Mucosa of descending colon (tissue), 3 donors: Measurements from ENCODE around the gene SMG6. TPM values are rescaled to one million over a fixed set of nuclear protein-coding genes. Genes with fewer than 3 reads are reported as not detected.

ENCODE experiments used
- ATAC-seq: fragments of 200-7000 bp; cut with Tn5 transposase; one replicate; pipeline ENCODE4 v1.9.1; 2020; ENCODE audit warnings: mild to moderate bottlenecking, moderate library complexity
- DNase-seq, 3 donors: peaks; one replicate each; pipeline ENCODE4 v3.0.0-alpha.2; 2020
- H3K36me3 ChIP-seq: fragments of 200-600 bp; one replicate; pipeline ENCODE4 v1.8.0; 2021; ENCODE audit warnings: low read depth, mild to moderate bottlenecking
- H3K4me1 ChIP-seq: fragments of 200-600 bp; one replicate; pipeline ENCODE4 v1.8.0; 2021; ENCODE audit warnings: low read depth, mild to moderate bottlenecking
- H3K4me3 ChIP-seq: fragments of 200-600 bp; one replicate; pipeline ENCODE4 v1.8.0; 2021; ENCODE audit warnings: mild to moderate bottlenecking
- H3K9me3 ChIP-seq: fragments of 200-600 bp; one replicate; pipeline ENCODE4 v1.8.0; 2021; ENCODE audit warnings: mild to moderate bottlenecking
- intact Hi-C, 2 donors: fragments of 100-400 bp; cut with DNase I in 1 of 2; cut with micrococcal nuclease in 1 of 2; formaldehyde crosslinking; loops; one replicate each; pipeline versions ENCODE4 v1.11.0 to v1.11.1; 2022; cut with DNase I, micrococcal nuclease
- total RNA-seq, 3 donors: library from RNA; stranded (reverse); fragmentation: NEBNext Ultra II Directional in 2 of 3; extraction: Animal tissue kit (Norgen Biotek cat#: 25700) in 2 of 3; gene quantifications; one replicate each; pipeline versions ENCODE4 v1.2.1 to v1.2.4, GENCODE V29; 2021 to 2023
- TF ChIP-seq, protein P1 (sequence below): fragments of 200-600 bp; IDR thresholded peaks from one replicate; pipeline ENCODE4 v1.8.0; 2022; ENCODE audit warnings: antibody characterized with exemption, mild to moderate bottlenecking
- donor health status: DM: no; HTN: no; CAD: no; lungs with moderate emphysema.
- donor health status: DM: no; HTN: no; CAD: no.
- donor health status: DM: no; HTN: yes; CAD: no.

SMG6 gene
- total RNA-seq, 3 donors from 2014 or later = 25.9 to 41.6 (median 38.8) TPM

- peaks cover 10% of the 10 kb centered on the region for H3K4me1 ChIP-seq
These were observed 236.5 kb downstream of the SMG6 start for GRCh38 chr17:2067048-2067561.

DNA sequence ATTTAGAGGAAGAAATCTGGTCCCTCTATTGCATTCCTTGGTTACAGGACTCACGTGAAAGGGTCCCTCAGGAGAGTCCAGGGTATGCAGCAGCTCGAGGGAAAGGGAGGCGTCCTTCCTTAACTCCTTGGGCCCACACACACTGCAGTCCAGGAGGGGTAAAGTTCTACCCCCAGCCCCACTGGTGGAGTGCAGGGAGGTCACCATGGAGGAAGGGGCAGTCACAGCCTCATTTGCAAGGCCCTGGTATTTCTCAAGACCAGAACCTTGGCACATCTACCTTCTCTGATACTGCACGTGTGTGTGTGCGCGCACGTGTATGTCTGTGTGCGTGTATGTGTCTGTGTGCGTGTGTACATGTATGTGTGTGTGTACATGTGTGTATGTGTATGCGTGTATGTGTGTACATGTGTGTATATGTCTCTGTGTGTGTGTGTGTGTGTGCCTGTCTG is 237.6 kb downstream of the SMG6 start:
- Histone ChIP-seq H3K9me3 (no peaks in the 10 kb centered on the region), H3K36me3 (no peaks in the 10 kb centered on the region), H3K4me1 (peaks cover 10% of the 10 kb centered on the region), H3K4me3 (no peak overlapping the region)
- ATAC-seq (no peak), DNase-seq (no peak)
- TF ChIP-seq, protein P1, sequence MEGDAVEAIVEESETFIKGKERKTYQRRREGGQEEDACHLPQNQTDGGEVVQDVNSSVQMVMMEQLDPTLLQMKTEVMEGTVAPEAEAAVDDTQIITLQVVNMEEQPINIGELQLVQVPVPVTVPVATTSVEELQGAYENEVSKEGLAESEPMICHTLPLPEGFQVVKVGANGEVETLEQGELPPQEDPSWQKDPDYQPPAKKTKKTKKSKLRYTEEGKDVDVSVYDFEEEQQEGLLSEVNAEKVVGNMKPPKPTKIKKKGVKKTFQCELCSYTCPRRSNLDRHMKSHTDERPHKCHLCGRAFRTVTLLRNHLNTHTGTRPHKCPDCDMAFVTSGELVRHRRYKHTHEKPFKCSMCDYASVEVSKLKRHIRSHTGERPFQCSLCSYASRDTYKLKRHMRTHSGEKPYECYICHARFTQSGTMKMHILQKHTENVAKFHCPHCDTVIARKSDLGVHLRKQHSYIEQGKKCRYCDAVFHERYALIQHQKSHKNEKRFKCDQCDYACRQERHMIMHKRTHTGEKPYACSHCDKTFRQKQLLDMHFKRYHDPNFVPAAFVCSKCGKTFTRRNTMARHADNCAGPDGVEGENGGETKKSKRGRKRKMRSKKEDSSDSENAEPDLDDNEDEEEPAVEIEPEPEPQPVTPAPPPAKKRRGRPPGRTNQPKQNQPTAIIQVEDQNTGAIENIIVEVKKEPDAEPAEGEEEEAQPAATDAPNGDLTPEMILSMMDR = no peak
- intact Hi-C loops = no loop called here

More at GRCh38 chr17:2067048-2067561, 236.5 kb downstream of the SMG6 start:
- no peaks in the 10 kb centered on the region for H3K9me3 ChIP-seq
- intact Hi-C loops = no loop called here
- no peaks in the 10 kb centered on the region for H3K36me3 ChIP-seq
- no peak for ATAC-seq
- TF ChIP-seq, protein P1 = no peak
- no peak overlapping the region for H3K4me3 ChIP-seq
- DNase-seq = no peak

GRCh38 chr17:2064980-2065785 is 238.4 kb downstream of the SMG6 start:
- peaks cover 10% of the 10 kb centered on the region for H3K4me1 ChIP-seq
- H3K36me3 ChIP-seq = no peaks in the 10 kb centered on the region
- H3K9me3 ChIP-seq = no peaks in the 10 kb centered on the region
- H3K4me3 ChIP-seq = no peak overlapping the region
- DNase-seq = peak in 1 of 3 donors; percentile 71
- ATAC-seq = peak; percentile 56
- TF ChIP-seq, protein P1 = no peak
- intact Hi-C loops = no loop called here

- Histone ChIP-seq H3K4me1 (peaks cover 10% of the 10 kb centered on the region), H3K36me3 (no peaks in the 10 kb centered on the region), H3K4me3 (no peak overlapping the region), H3K9me3 (no peaks in the 10 kb centered on the region)
- peak in 1 of 3 donors; percentile 40 for DNase-seq
- intact Hi-C loops = no loop called here
- TF ChIP-seq, protein P1 = no peak
- peak; percentile 18 for ATAC-seq
These were observed 239.0 kb downstream of the SMG6 start for GRCh38 chr17:2064520-2064971.

DNA sequence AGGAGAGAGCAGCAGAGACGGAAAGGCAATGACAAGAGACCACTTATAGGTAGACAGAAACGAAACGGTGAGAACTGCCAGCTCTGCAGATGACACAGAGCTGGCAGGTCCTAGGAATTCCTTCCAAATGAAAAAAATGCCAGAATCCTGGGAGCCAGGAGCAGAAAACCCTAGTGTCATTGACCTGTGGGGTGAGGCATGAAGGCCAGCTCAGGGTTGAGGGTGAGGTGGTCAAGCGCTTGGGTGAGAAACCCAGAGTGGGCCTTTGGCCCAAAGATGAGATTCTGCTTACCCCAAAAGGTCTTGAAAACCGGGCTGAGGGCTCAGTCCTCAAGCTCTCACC is 239.5 kb downstream of the SMG6 start:
- ATAC-seq (no peak), DNase-seq (no peak)
- Histone ChIP-seq H3K9me3 (no peaks in the 10 kb centered on the region), H3K36me3 (no peaks in the 10 kb centered on the region), H3K4me1 (peaks cover 14% of the 10 kb centered on the region), H3K4me3 (no peak overlapping the region)
- TF ChIP-seq, protein P1 = no peak
- intact Hi-C loops = no loop called here
